ENCODE data around the gene TRPC1.

Gene TRPC1

GRCh38 chr3:142809259-142809658 is 85.4 kb downstream of the TRPC1 start:
- TF ChIP-seq CTCF (IDR thresholded peaks at IDR 0.05; ENCODE audit: extremely low read depth, missing control alignments), result no peak
- DNase-seq (ENCODE audit: low spot score), result no peak

- DNase-seq (ENCODE audit: low spot score), result no peak
- no peak for TF ChIP-seq CTCF (IDR thresholded peaks at IDR 0.05; ENCODE audit: extremely low read depth, missing control alignments)
Measured at GRCh38 chr3:142815803-142816202, 92.0 kb downstream of the TRPC1 start.

- TF ChIP-seq CTCF (IDR thresholded peaks at IDR 0.05; ENCODE audit: extremely low read depth, missing control alignments), result no peak
- no peak for DNase-seq (ENCODE audit: low spot score)
Measured at GRCh38 chr3:142817356-142817755, 93.5 kb downstream of the TRPC1 start.

GRCh38 chr3:142817897-142818296 is 94.1 kb downstream of the TRPC1 start:
- no peak for DNase-seq (ENCODE audit: low spot score)

GRCh38 chr3:142818651-142819050 is 94.8 kb downstream of the TRPC1 start:
- no peak for TF ChIP-seq CTCF (IDR thresholded peaks at IDR 0.05; ENCODE audit: extremely low read depth, missing control alignments)
- DNase-seq (ENCODE audit: low spot score), result no peak

More at GRCh38 chr3:142817897-142818296, 94.1 kb downstream of the TRPC1 start:
- TF ChIP-seq CTCF (IDR thresholded peaks at IDR 0.05; ENCODE audit: extremely low read depth, missing control alignments), result no peak

GRCh38 chr3:142819179-142819578 is 95.3 kb downstream of the TRPC1 start:
- no peak for DNase-seq (ENCODE audit: low spot score)
- TF ChIP-seq CTCF (IDR thresholded peaks at IDR 0.05; ENCODE audit: extremely low read depth, missing control alignments), result no peak

GRCh38 chr3:142828703-142829305 is 105.0 kb downstream of the TRPC1 start:
- TF ChIP-seq CTCF (IDR thresholded peaks at IDR 0.05; ENCODE audit: extremely low read depth, missing control alignments), result peak; percentile 88
- peak; percentile 71 for DNase-seq (ENCODE audit: low spot score)

All from GM20000 (cell line).